GM12891 (cell line): Measurements from ENCODE around the gene XRCC3.

Source experiments
- POLR2A ChIP-seq: IDR thresholded peaks from 2 replicates; pipeline ENCODE4 v1.6.1; 2011; ENCODE audit warnings: low read depth, low read length, control low read depth
- TAF1 ChIP-seq: IDR thresholded peaks from 2 replicates; pipeline ENCODE4 v1.6.1; 2011; ENCODE audit warnings: low read depth, low read length, control low read depth

GRCh38 chr14:103740991-103741689 lies 25.9 kb upstream of the XRCC3 start:
- TF ChIP-seq POLR2A (no peak), TAF1 (no peak)
